NCI-H1417 treated with DMSO at 0.1 percent for 48 hours (cell line): ENCODE data around the gene SRP68.
"Not testable (repeated sequence)": the region's sequence is repeated elsewhere in the genome, so short reads cannot be mapped to it uniquely, and the experiment has no call there.

Experiments
- DNase-seq: peaks from one replicate; lab custom pipeline; 2025; lab: John Stamatoyannopoulos, UW

The SRP68 gene

GRCh38 chr17:76076765-76077583 lies 4.7 kb upstream of the SRP68 start:
- DNase-seq = no peak

- DNase-seq = no peak
Measured at GRCh38 chr17:76076146-76076764, 3.9 kb upstream of the SRP68 start.

- no peak for DNase-seq
Measured at GRCh38 chr17:76075364-76076145, 3.2 kb upstream of the SRP68 start.

GRCh38 chr17:76074390-76075363 lies 2.4 kb upstream of the SRP68 start, which contains the start of gene GALR2:
Gene GALR2 (plus strand): TSS chr17:76074781. CDS start chr17:76074884, 103 bp downstream.
- no peak for DNase-seq

- DNase-seq = no peak
Measured at GRCh38 chr17:76071531-76072147, 678 bp downstream of the SRP68 start.

GRCh38 chr17:76065775-76066174 lies 6.5 kb downstream of the SRP68 start:
- no peak for DNase-seq

- no peak for DNase-seq
Measured at GRCh38 chr17:76063875-76064546, 8.3 kb downstream of the SRP68 start.

GRCh38 chr17:76058264-76058663 lies 14.1 kb downstream of the SRP68 start:
- DNase-seq = not testable (repeated sequence)

- DNase-seq = no peak
Measured at GRCh38 chr17:76056882-76057281, 15.4 kb downstream of the SRP68 start.

GRCh38 chr17:76054112-76054476 lies 18.2 kb downstream of the SRP68 start:
- DNase-seq = no peak

GRCh38 chr17:76053246-76054111 lies 18.8 kb downstream of the SRP68 start:
- no peak for DNase-seq

- DNase-seq = no peak
Measured at GRCh38 chr17:76051561-76051960, 20.8 kb downstream of the SRP68 start.

GRCh38 chr17:76050538-76051467 lies 21.5 kb downstream of the SRP68 start:
- no peak for DNase-seq

- DNase-seq = no peak
Measured at GRCh38 chr17:76049836-76050537, 22.3 kb downstream of the SRP68 start.

- DNase-seq = no peak
Measured at GRCh38 chr17:76049239-76049638, 23.1 kb downstream of the SRP68 start.

- DNase-seq = no peak
Measured at GRCh38 chr17:76048711-76049110, 23.6 kb downstream of the SRP68 start.

- DNase-seq = no peak
Measured at GRCh38 chr17:76048025-76048605, 24.2 kb downstream of the SRP68 start.
